HK-2 (cell line): Measurements from ENCODE around the gene TPM1.
A peak's percentile ranks its signal among the peaks of the same experiment; 100 is the strongest.
"Not testable (repeated sequence)": the region's sequence is repeated elsewhere in the genome, so short reads cannot be mapped to it uniquely, and the experiment has no call there.

ENCODE experiments used
- DNase-seq: peaks from one replicate; pipeline ENCODE4 v3.0.0-alpha.2; 2018; ENCODE audit not compliant: unreplicated experiment

Gene TPM1

GRCh38 chr15:63094495-63094931 is 52.0 kb downstream of the TPM1 start:
- DNase-seq = no peak

- no peak for DNase-seq
These were observed 53.6 kb downstream of the TPM1 start for GRCh38 chr15:63096178-63096577.

GRCh38 chr15:63098901-63099300 is 56.4 kb downstream of the TPM1 start:
- not testable (repeated sequence) for DNase-seq

GRCh38 chr15:63099581-63099980 is 57.0 kb downstream of the TPM1 start:
- not testable (repeated sequence) for DNase-seq

- DNase-seq = no peak
These were observed 60.9 kb downstream of the TPM1 start for GRCh38 chr15:63103416-63103815.

GRCh38 chr15:63104727-63105126 is 62.2 kb downstream of the TPM1 start:
- no peak for DNase-seq

- DNase-seq = not testable (repeated sequence)
These were observed 62.8 kb downstream of the TPM1 start for GRCh38 chr15:63105354-63105753.

GRCh38 chr15:63107895-63108546 is 65.5 kb downstream of the TPM1 start:
- peak; percentile 78 for DNase-seq

GRCh38 chr15:63109498-63109897 is 67.0 kb downstream of the TPM1 start:
- DNase-seq = no peak

- DNase-seq = no peak
These were observed 67.4 kb downstream of the TPM1 start for GRCh38 chr15:63109920-63110319.

GRCh38 chr15:63110428-63111026 is 68.0 kb downstream of the TPM1 start:
- DNase-seq = no peak

GRCh38 chr15:63111481-63111880 is 68.9 kb downstream of the TPM1 start:
- no peak for DNase-seq

GRCh38 chr15:63112871-63113270 is 70.3 kb downstream of the TPM1 start:
- no peak for DNase-seq

- DNase-seq = no peak
These were observed 71.9 kb downstream of the TPM1 start for GRCh38 chr15:63114465-63114864.
